ENCODE data around the gene CACNA2D1. TPM values are rescaled to one million over a fixed set of nuclear protein-coding genes. Genes with fewer than 3 reads are reported as not detected.

The CACNA2D1 gene
- total RNA-seq, 1 experiment from 2014 or later = 9.1 TPM

- Histone ChIP-seq H3K4me3 (ENCODE audit: insufficient read depth, low read depth, low read length) (no peak overlapping the region), H3K27me3 (ENCODE audit: control insufficient read depth, insufficient read depth, low read length) (no peaks in the 10 kb centered on the region), H3K36me3 (replicated peaks; ENCODE audit: control insufficient read depth, insufficient read depth, low read length) (no peaks in the 10 kb centered on the region)
- no peak for DNase-seq
These were observed 157.3 kb downstream of the CACNA2D1 start for GRCh38 chr7:82286096-82286797.

GRCh38 chr7:82284936-82285519 is 158.5 kb downstream of the CACNA2D1 start:
- Histone ChIP-seq H3K36me3 (replicated peaks; ENCODE audit: control insufficient read depth, insufficient read depth, low read length) (no peaks in the 10 kb centered on the region), H3K27me3 (ENCODE audit: control insufficient read depth, insufficient read depth, low read length) (no peaks in the 10 kb centered on the region), H3K4me3 (ENCODE audit: insufficient read depth, low read depth, low read length) (no peak overlapping the region)
- peak; percentile 4 for DNase-seq

GRCh38 chr7:82275342-82275741 is 168.2 kb downstream of the CACNA2D1 start:
- H3K27me3 ChIP-seq (ENCODE audit: control insufficient read depth, insufficient read depth, low read length) = no peaks in the 10 kb centered on the region
- DNase-seq = no peak
- no peak overlapping the region for H3K4me3 ChIP-seq (ENCODE audit: insufficient read depth, low read depth, low read length)
- H3K36me3 ChIP-seq (replicated peaks; ENCODE audit: control insufficient read depth, insufficient read depth, low read length) = no peaks in the 10 kb centered on the region

GRCh38 chr7:82274681-82275080 is 168.9 kb downstream of the CACNA2D1 start:
- Histone ChIP-seq H3K27me3 (ENCODE audit: control insufficient read depth, insufficient read depth, low read length) (no peaks in the 10 kb centered on the region), H3K36me3 (replicated peaks; ENCODE audit: control insufficient read depth, insufficient read depth, low read length) (no peaks in the 10 kb centered on the region), H3K4me3 (ENCODE audit: insufficient read depth, low read depth, low read length) (no peak overlapping the region)
- DNase-seq = no peak

GRCh38 chr7:82273886-82274285 is 169.7 kb downstream of the CACNA2D1 start:
- Histone ChIP-seq H3K27me3 (ENCODE audit: control insufficient read depth, insufficient read depth, low read length) (no peaks in the 10 kb centered on the region), H3K4me3 (ENCODE audit: insufficient read depth, low read depth, low read length) (no peak overlapping the region), H3K36me3 (replicated peaks; ENCODE audit: control insufficient read depth, insufficient read depth, low read length) (no peaks in the 10 kb centered on the region)
- no peak for DNase-seq

GRCh38 chr7:82270870-82271269 is 172.7 kb downstream of the CACNA2D1 start:
- no peaks in the 10 kb centered on the region for H3K27me3 ChIP-seq (ENCODE audit: control insufficient read depth, insufficient read depth, low read length)

GRCh38 chr7:82268632-82269031 is 174.9 kb downstream of the CACNA2D1 start:
- Histone ChIP-seq H3K36me3 (replicated peaks; ENCODE audit: control insufficient read depth, insufficient read depth, low read length) (no peaks in the 10 kb centered on the region), H3K4me3 (ENCODE audit: insufficient read depth, low read depth, low read length) (no peak overlapping the region), H3K27me3 (ENCODE audit: control insufficient read depth, insufficient read depth, low read length) (no peaks in the 10 kb centered on the region)
- DNase-seq = no peak

More at GRCh38 chr7:82270870-82271269, 172.7 kb downstream of the CACNA2D1 start:
- no peak overlapping the region for H3K4me3 ChIP-seq (ENCODE audit: insufficient read depth, low read depth, low read length)
- no peak for DNase-seq
- H3K36me3 ChIP-seq (replicated peaks; ENCODE audit: control insufficient read depth, insufficient read depth, low read length) = no peaks in the 10 kb centered on the region

- no peaks in the 10 kb centered on the region for H3K27me3 ChIP-seq (ENCODE audit: control insufficient read depth, insufficient read depth, low read length)
- DNase-seq = no peak
- no peak overlapping the region for H3K4me3 ChIP-seq (ENCODE audit: insufficient read depth, low read depth, low read length)
- no peaks in the 10 kb centered on the region for H3K36me3 ChIP-seq (replicated peaks; ENCODE audit: control insufficient read depth, insufficient read depth, low read length)
These were observed 177.5 kb downstream of the CACNA2D1 start for GRCh38 chr7:82266081-82266480.

- Histone ChIP-seq H3K27me3 (ENCODE audit: control insufficient read depth, insufficient read depth, low read length) (no peaks in the 10 kb centered on the region), H3K4me3 (ENCODE audit: insufficient read depth, low read depth, low read length) (no peak overlapping the region), H3K36me3 (replicated peaks; ENCODE audit: control insufficient read depth, insufficient read depth, low read length) (no peaks in the 10 kb centered on the region)
- no peak for DNase-seq
These were observed 178.7 kb downstream of the CACNA2D1 start for GRCh38 chr7:82264783-82265305.

- Histone ChIP-seq H3K36me3 (replicated peaks; ENCODE audit: control insufficient read depth, insufficient read depth, low read length) (no peaks in the 10 kb centered on the region), H3K27me3 (ENCODE audit: control insufficient read depth, insufficient read depth, low read length) (no peaks in the 10 kb centered on the region), H3K4me3 (ENCODE audit: insufficient read depth, low read depth, low read length) (no peak overlapping the region)
- no peak for DNase-seq
These were observed 179.4 kb downstream of the CACNA2D1 start for GRCh38 chr7:82263920-82264782.

GRCh38 chr7:82258181-82258580 is 185.4 kb downstream of the CACNA2D1 start:
- H3K27me3 ChIP-seq (ENCODE audit: control insufficient read depth, insufficient read depth, low read length) = no peaks in the 10 kb centered on the region
- no peak for DNase-seq
- H3K4me3 ChIP-seq (ENCODE audit: insufficient read depth, low read depth, low read length) = no peak overlapping the region
- no peaks in the 10 kb centered on the region for H3K36me3 ChIP-seq (replicated peaks; ENCODE audit: control insufficient read depth, insufficient read depth, low read length)

GRCh38 chr7:82257118-82257695 is 186.4 kb downstream of the CACNA2D1 start:
- Histone ChIP-seq H3K4me3 (ENCODE audit: insufficient read depth, low read depth, low read length) (no peak overlapping the region), H3K36me3 (replicated peaks; ENCODE audit: control insufficient read depth, insufficient read depth, low read length) (no peaks in the 10 kb centered on the region), H3K27me3 (ENCODE audit: control insufficient read depth, insufficient read depth, low read length) (no peaks in the 10 kb centered on the region)
- no peak for DNase-seq

GRCh38 chr7:82255706-82256105 is 187.9 kb downstream of the CACNA2D1 start:
- Histone ChIP-seq H3K27me3 (ENCODE audit: control insufficient read depth, insufficient read depth, low read length) (no peaks in the 10 kb centered on the region), H3K36me3 (replicated peaks; ENCODE audit: control insufficient read depth, insufficient read depth, low read length) (no peaks in the 10 kb centered on the region), H3K4me3 (ENCODE audit: insufficient read depth, low read depth, low read length) (no peak overlapping the region)
- no peak for DNase-seq

GRCh38 chr7:82250598-82250997 is 193.0 kb downstream of the CACNA2D1 start:
- DNase-seq = no peak
- Histone ChIP-seq H3K27me3 (ENCODE audit: control insufficient read depth, insufficient read depth, low read length) (no peaks in the 10 kb centered on the region), H3K36me3 (replicated peaks; ENCODE audit: control insufficient read depth, insufficient read depth, low read length) (no peaks in the 10 kb centered on the region), H3K4me3 (ENCODE audit: insufficient read depth, low read depth, low read length) (no peak overlapping the region)

Measured in H7 (cell line).